Brain microvascular endothelial cell (primary cell): ENCODE results near the gene BST1.
A peak's percentile ranks its signal among the peaks of the same experiment; 100 is the strongest.

Source experiments
- DNase-seq: peaks from one replicate; pipeline ENCODE4 v3.0.0-alpha.2; 2020
- H3K27ac ChIP-seq: fragments of 250-450 bp; sonication (Bioruptor Pico); 2 replicates; pipeline ENCODE4 v1.5.1; 2020; ENCODE audit warnings: mild to moderate bottlenecking, moderate library complexity
- H3K27me3 ChIP-seq: fragments of 250-450 bp; sonication (Bioruptor Pico); replicated peaks from 2 replicates; pipeline ENCODE4 v1.5.1; 2020; ENCODE audit warnings: mild to moderate bottlenecking
- H3K36me3 ChIP-seq: fragments of 250-450 bp; sonication (Bioruptor Pico); replicated peaks from 2 replicates; pipeline ENCODE4 v1.5.1; 2020; ENCODE audit warnings: mild to moderate bottlenecking
- H3K4me3 ChIP-seq: 2 replicates; pipeline ENCODE4 v1.5.1; 2011; ENCODE audit warnings: low read depth, mild to moderate bottlenecking, control low read depth, low read length, moderate library complexity
- CTCF ChIP-seq: IDR thresholded peaks from 2 replicates; pipeline ENCODE4 v1.5.1; 2011; ENCODE audit warnings: low read depth, mild to moderate bottlenecking, moderate library complexity, low read length, control low read depth, inconsistent platforms; ENCODE audit errors: missing control alignments
- in situ Hi-C: cut with HindIII; loops from 2 replicates; pipeline ENCODE4 v1.10.0; 2017; ENCODE audit warnings: low sequenced_read_pairs, low pct_ligation_motif_present

BST1 gene, protein sequence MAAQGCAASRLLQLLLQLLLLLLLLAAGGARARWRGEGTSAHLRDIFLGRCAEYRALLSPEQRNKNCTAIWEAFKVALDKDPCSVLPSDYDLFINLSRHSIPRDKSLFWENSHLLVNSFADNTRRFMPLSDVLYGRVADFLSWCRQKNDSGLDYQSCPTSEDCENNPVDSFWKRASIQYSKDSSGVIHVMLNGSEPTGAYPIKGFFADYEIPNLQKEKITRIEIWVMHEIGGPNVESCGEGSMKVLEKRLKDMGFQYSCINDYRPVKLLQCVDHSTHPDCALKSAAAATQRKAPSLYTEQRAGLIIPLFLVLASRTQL

DNA sequence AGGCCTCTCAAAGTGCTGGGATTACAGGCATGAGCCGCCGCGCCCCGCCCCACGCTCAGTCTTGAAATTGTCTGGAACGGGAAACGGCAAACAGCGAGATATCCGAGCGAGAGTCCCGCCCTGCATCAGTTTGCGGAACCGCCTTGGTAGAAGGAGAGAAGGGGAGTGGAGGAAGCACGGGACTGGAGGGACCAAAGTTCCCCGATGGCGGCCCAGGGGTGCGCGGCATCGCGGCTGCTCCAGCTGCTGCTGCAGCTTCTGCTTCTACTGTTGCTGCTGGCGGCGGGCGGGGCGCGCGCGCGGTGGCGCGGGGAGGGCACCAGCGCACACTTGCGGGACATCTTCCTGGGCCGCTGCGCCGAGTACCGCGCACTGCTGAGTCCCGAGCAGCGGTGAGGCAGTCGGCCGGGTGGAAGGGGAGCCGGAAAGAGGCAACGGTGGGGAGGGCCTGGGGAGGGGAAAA lies at the start of gene BST1:
TSS of gene BST1 (plus strand) at position 125 of the 463 bp plus-strand sequence. CDS start at position 205, 80 bp downstream.
- in situ Hi-C loops = no loop called here
- H3K27ac ChIP-seq = no peak within 1 kb of the TSS
- H3K27me3 ChIP-seq = no peaks in the 10 kb centered on the region
- no peaks in the 10 kb centered on the region for H3K36me3 ChIP-seq
- peak within 1 kb of the TSS; percentile 66 for H3K4me3 ChIP-seq
- TF ChIP-seq CTCF = no peak
- peak; percentile 71 for DNase-seq

GRCh38 chr4:15653420-15653819 lies 49.4 kb upstream of the BST1 start:
- H3K27ac ChIP-seq = peak overlapping the region; percentile 92
- in situ Hi-C loops = no loop called here
- no peaks in the 10 kb centered on the region for H3K27me3 ChIP-seq
- peak overlapping the region; percentile 76 for H3K4me3 ChIP-seq
- no peak for TF ChIP-seq CTCF
- no peaks in the 10 kb centered on the region for H3K36me3 ChIP-seq
- DNase-seq = no peak

GRCh38 chr4:15653864-15654592 lies 48.8 kb upstream of the BST1 start:
- Histone ChIP-seq H3K27ac (peak overlapping the region; percentile 92), H3K27me3 (no peaks in the 10 kb centered on the region), H3K4me3 (peak overlapping the region; percentile 76), H3K36me3 (no peaks in the 10 kb centered on the region)
- in situ Hi-C loops = no loop called here
- no peak for TF ChIP-seq CTCF
- DNase-seq = peak; percentile 60

DNA sequence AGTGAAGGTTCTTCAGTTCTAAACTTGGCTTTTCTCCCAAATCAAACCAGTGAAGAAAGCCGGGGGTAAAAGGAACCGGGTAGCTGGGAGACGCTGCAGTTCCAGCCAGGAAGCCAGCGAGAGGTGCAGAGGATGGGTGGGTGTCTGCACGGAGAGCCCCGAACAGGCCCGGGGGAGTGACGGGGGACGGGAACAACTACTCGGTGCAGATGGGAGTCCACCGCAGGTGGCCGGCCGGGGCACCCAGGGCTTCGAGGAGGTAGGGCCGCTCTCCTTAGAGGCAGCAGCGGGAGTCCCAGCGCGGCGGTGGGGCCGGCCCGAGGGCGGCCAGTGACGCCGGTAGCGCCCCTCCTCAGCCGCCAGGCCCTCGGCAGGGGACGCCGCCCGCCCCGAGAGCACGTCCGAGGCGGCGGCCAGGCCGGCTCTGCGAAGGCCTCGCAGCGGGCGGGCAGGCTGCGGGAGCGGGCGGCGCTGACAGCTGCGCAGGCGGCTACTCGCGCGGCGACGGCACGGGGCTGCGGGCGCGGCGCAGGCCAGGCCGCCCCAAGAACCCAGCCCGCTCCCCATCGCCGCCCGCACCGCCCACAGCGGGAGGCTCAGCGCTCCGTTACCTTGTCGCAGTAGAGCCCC lies 48.2 kb upstream of the BST1 start:
- Histone ChIP-seq H3K4me3 (peak overlapping the region; percentile 76), H3K27me3 (no peaks in the 10 kb centered on the region), H3K27ac (peak overlapping the region; percentile 92), H3K36me3 (no peaks in the 10 kb centered on the region)
- in situ Hi-C loops = no loop called here
- DNase-seq = peak; percentile 18
- peak; percentile 6 for TF ChIP-seq CTCF

DNA sequence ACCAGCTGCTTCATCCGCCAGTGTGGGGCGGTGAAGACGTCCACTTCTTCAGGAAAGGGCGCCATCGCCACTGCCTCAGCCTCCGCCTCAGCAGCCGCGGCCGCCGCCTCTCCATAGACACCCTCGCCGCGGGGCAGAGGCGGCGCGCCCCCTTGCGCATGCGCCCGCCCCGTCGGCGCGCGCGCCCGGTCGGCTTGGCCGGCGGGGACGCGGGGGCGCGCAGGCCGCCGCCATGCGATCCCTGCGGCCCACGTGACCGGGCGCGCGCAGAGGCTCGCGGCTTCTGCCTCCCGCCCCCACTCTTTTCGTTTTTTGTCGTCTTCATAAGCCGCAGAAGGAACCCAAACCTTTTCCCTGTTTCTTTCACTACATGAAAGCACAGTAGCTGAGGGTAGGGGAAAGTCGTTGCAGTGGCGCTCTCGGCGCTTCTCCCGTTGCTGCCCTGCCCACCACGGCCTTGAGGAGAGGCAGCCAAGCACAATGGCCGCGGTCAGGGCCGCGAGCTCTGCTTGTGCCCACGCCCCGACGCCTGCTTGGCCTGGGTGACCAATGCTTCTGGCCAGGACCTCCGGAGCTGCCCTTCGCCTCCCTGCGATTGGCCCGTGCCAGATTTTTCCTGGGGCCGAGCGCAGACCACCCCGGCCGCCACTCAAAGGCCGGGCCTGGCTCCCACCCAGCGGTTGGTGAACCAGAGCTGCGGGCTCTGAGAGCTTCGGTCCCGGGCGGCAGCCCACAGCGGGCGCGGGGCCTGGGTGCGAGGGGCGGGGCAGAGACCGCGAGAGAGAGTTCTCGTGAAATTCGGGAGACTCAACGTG lies 47.4 kb upstream of the BST1 start, which contains the start of gene FBXL5:
TSS of gene FBXL5 (minus strand) at position 135 of the 815 bp plus-strand sequence. CDS start at position 65, 70 bp downstream.
- Histone ChIP-seq H3K36me3 (no peaks in the 10 kb centered on the region), H3K27ac (peak within 1 kb of the TSS; percentile 92), H3K27me3 (no peaks in the 10 kb centered on the region), H3K4me3 (peak within 1 kb of the TSS; percentile 76)
- no peak for TF ChIP-seq CTCF
- in situ Hi-C loops = no loop called here
- peak; percentile 56 for DNase-seq
